Spleen (tissue), 11 donors: ENCODE results near the gene SUPT16H. TPM values are rescaled to one million over a fixed set of nuclear protein-coding genes. Genes with fewer than 3 reads are reported as not detected.
"Not testable (repeated sequence)": the region's sequence is repeated elsewhere in the genome, so short reads cannot be mapped to it uniquely, and the experiment has no call there.

ENCODE experiments used
- DNase-seq: peaks from one replicate; pipeline ENCODE4 v3.0.0-alpha.2; 2020
- H3K27ac ChIP-seq, 8 donors: fragments of 200-600 bp; sonication (generic) in 7 of 8; 1 replicate in 4 of 8; 2 replicates in 4 of 8; pipeline versions ENCODE4 v1.5.0 to v1.8.0; 2016 to 2021; ENCODE audit warnings: inconsistent platforms in 4 of 8, mild to moderate bottlenecking in 4 of 8, moderate library complexity in 1 of 8
- H3K27me3 ChIP-seq, 7 donors: fragments of 200-600 bp; sonication (generic) in 6 of 7; replicated peaks in 1 of 7; 1 replicate in 4 of 7; 2 replicates in 3 of 7; pipeline versions ENCODE4 v1.5.0 to v1.8.0; 2016 to 2021; ENCODE audit warnings: inconsistent platforms in 3 of 7, mild to moderate bottlenecking in 1 of 7
- H3K36me3 ChIP-seq, 6 donors: fragments of 200-600 bp; sonication (generic) in 5 of 6; 1 replicate in 4 of 6; 2 replicates in 2 of 6; pipeline versions ENCODE4 v1.5.0 to v1.8.0; 2016 to 2021; ENCODE audit warnings: inconsistent platforms in 2 of 6
- H3K4me1 ChIP-seq, 6 donors: fragments of 200-600 bp; sonication (generic) in 5 of 6; 1 replicate in 3 of 6; 2 replicates in 3 of 6; pipeline versions ENCODE4 v1.5.0 to v1.8.0; 2016 to 2021; ENCODE audit warnings: inconsistent platforms in 3 of 6
- H3K4me3 ChIP-seq, 8 donors: fragments of 200-600 bp; sonication (generic) in 7 of 8; 1 replicate in 4 of 8; 2 replicates in 4 of 8; pipeline versions ENCODE4 v1.5.0 to v1.8.0; 2016 to 2021; ENCODE audit warnings: inconsistent platforms in 4 of 8, mild to moderate bottlenecking in 4 of 8, moderate library complexity in 2 of 8
- H3K9me3 ChIP-seq, 8 donors: fragments of 200-600 bp; sonication (generic) in 7 of 8; 1 replicate in 4 of 8; 2 replicates in 4 of 8; pipeline versions ENCODE4 v1.5.0 to v1.8.0; 2016 to 2021; ENCODE audit warnings: inconsistent platforms in 4 of 8
- CTCF ChIP-seq, 11 experiments: fragments of 200-600 bp in 7 of 11; fragments of 450-650 bp in 4 of 11; sonication (generic) in 4 of 11; IDR thresholded peaks in 8 of 11; conservative IDR thresholded peaks in 3 of 11; 1 replicate in 7 of 11; 2 replicates in 4 of 11; pipeline versions ENCODE4 v1.4.0 to v1.8.0; 2016 to 2021; ENCODE audit warnings: antibody characterized with exemption in 11 of 11, inconsistent platforms in 4 of 11, mild to moderate bottlenecking in 1 of 11
- POLR2A ChIP-seq, 3 donors: fragments of 450-650 bp; IDR thresholded peaks; one replicate each; pipeline ENCODE4 v1.5.1; 2017; ENCODE audit warnings: antibody characterized with exemption in 3 of 3, mild to moderate bottlenecking in 1 of 3
- POLR2AphosphoS5 ChIP-seq, 3 donors: sonication (generic); formaldehyde crosslinking; IDR thresholded peaks; one replicate each; pipeline ENCODE4 v1.5.1; 2017; ENCODE audit warnings: antibody characterized with exemption in 3 of 3
- WGBS, 5 donors: extraction: QIAGEN DNeasy Blood & Tissue Kit in 3 of 5; methylation state at CpG; one replicate each; pipeline versions ENCODE4 v1.1.5 to v1.1.7; 2013 to 2018; 5-methylcytosine and 5-hydroxymethylcytosine counted together
- intact Hi-C: fragments of 100-400 bp; cut with DNase I; formaldehyde crosslinking; loops from one replicate; pipeline ENCODE4 v1.15.0; 2023; ENCODE audit warnings: low total_unique reads
- polyA plus RNA-seq, 3 donors: library from polyadenylated mRNA; stranded (reverse); fragments of 200-250 nt; gene quantifications; one replicate each; pipeline ENCODE4 v1.2.1, GENCODE V29; 2013
- total RNA-seq, 7 donors: library from RNA; depleted of rRNA in 3 of 7; stranded (reverse); fragments of >200 nt in 3 of 7; fragmentation: NEBNext Ultra II Directional in 4 of 7; extraction: Animal tissue kit (Norgen Biotek cat#: 25700) in 4 of 7; gene quantifications; one replicate each; pipeline versions ENCODE4 v1.1.0 to v1.2.1, GENCODE V29; 2016 to 2021
- donor health status: healthy with polysubstance abuse.
- donor health status: DM: no; HTN: no; CAD: no; lungs with moderate emphysema.
- donor health status: DM: no; HTN: no; CAD: no.
- donor health status: Bipolar disorder and iron deficiency.
- donor health status: healthy.
- donor health status: DM: no; HTN: no; CAD: no.
- donor health status: DM: yes; HTN: yes; CAD: no.

The SUPT16H gene
- total and polyA plus RNA-seq, 10 donors: 41.3 to 65.3 (median 55.9) TPM

DNA sequence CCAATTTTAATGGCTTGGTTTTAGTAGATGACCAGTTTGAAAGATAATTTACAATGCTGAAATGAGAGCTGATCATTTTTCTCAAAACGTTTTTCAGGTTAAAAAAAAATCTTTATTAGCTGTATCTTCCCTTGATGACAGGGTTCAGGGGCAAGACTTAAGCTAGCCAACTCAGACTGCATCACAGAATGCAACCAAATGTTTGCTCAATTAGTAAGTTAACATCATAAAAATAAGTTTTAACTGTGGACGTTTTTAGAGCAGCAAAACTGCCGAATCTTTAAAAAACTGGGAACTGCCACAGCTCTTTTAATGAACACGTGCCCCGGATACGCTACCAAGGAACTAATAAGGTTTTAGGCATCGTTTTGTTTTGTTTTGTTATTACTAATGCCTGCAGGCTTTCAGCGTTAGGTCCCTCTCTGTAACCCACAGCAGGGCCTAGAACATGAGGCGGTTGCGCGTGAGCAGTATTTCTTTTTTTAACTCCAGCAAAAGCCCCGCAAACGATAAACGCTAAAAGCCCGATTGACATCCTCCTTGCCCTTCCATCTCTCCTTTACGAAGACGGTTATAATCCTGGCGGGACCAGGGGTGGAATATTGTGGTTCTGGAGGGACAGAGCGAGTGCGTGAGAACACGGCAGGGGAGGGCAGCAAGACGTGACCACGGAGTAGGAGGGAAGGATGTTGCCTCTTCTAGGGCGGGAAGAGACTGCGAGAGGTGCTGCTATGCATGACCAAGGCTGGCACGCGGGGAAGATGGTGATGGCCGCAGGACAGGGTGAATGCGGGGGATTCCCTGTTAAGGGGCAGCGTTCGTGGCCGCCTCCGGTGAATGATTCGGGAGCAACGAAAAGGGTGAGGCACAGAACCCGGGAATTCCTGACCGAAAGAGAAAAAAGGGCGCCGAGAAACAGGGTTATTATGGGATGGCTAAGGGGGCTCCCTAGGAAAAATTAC is 652 bp downstream of the SUPT16H start:
- peak; percentile 88 for DNase-seq
- no peak for TF ChIP-seq POLR2AphosphoS5 (IDR thresholded peaks at IDR 0.05)
- TF ChIP-seq CTCF (IDR thresholded peaks at IDR 0.05 in 8 of 11, conservative IDR thresholded peaks at IDR 0.05 in 3 of 11): no peak
- TF ChIP-seq POLR2A (IDR thresholded peaks at IDR 0.05): no peak
- no peaks in the 10 kb centered on the region for H3K27me3 ChIP-seq
- H3K27ac ChIP-seq: peak overlapping the region; percentile 85 to 95 (median 90)
- peaks cover 0 to 34% (median 16%) of the 10 kb centered on the region in 6 donors for H3K36me3 ChIP-seq
- H3K4me3 ChIP-seq: peak overlapping the region; percentile 73 to 90 (median 82)
- H3K9me3 ChIP-seq: no peaks in the 10 kb centered on the region
- 0 to 1% (median 1%) methylated on average over 39 of the region's 39 CpGs for WGBS, 5 donors
- peaks cover 24 to 62% (median 53%) of the 10 kb centered on the region in 6 donors for H3K4me1 ChIP-seq
- intact Hi-C loops: loop anchor here (10.0 kb wide), 2 partner anchors 118 to 148 kb away; partner anchors contain the start of gene HNRNPC

DNA sequence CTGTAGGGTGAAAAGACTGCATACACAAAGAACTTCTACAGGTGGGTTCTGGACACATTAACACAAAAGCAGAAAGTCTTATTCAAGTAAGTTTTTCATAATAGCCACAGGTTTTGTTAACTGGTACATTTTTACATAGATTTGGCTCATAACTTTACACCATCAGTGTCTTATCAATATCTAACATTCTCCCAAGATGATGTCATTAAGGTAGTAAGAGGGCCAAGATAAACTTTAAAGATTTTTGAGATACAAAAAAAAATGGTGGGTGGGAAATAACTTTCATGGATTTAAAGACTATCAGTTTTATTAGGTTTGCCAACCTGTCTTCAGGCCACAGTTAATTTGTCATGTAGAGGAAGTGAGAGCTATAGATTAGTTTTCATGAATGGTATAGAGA is 1.7 kb downstream of the SUPT16H start:
- no peak overlapping the region for H3K27ac ChIP-seq
- intact Hi-C loops: loop anchor here (10.0 kb wide), 2 partner anchors 117 to 147 kb away; partner anchors contain the start of gene HNRNPC
- H3K27me3 ChIP-seq: no peaks in the 10 kb centered on the region
- H3K9me3 ChIP-seq: no peaks in the 10 kb centered on the region
- H3K4me3 ChIP-seq: no peak overlapping the region
- DNase-seq: no peak
- H3K36me3 ChIP-seq: peaks cover 0 to 34% (median 11%) of the 10 kb centered on the region in 6 donors
- peaks cover 24 to 66% (median 53%) of the 10 kb centered on the region in 6 donors for H3K4me1 ChIP-seq
- TF ChIP-seq CTCF (IDR thresholded peaks at IDR 0.05 in 8 of 11, conservative IDR thresholded peaks at IDR 0.05 in 3 of 11): no peak
- no peak for TF ChIP-seq POLR2A (IDR thresholded peaks at IDR 0.05)
- no peak for TF ChIP-seq POLR2AphosphoS5 (IDR thresholded peaks at IDR 0.05)

GRCh38 chr14:21379338-21379737 is 4.5 kb downstream of the SUPT16H start:
- H3K27me3 ChIP-seq: no peaks in the 10 kb centered on the region
- DNase-seq: no peak
- H3K9me3 ChIP-seq: no peaks in the 10 kb centered on the region
- WGBS, 5 donors: 88 to 92% (median 90%) methylated on average over 6 of the region's 6 CpGs
- no peak overlapping the region for H3K4me3 ChIP-seq
- TF ChIP-seq CTCF (IDR thresholded peaks at IDR 0.05 in 8 of 11, conservative IDR thresholded peaks at IDR 0.05 in 3 of 11) (no peak), POLR2AphosphoS5 (IDR thresholded peaks at IDR 0.05) (no peak), POLR2A (IDR thresholded peaks at IDR 0.05) (no peak)
- intact Hi-C loops: no loop called here
- H3K36me3 ChIP-seq: peaks cover 0 to 29% (median 2%) of the 10 kb centered on the region in 6 donors
- H3K4me1 ChIP-seq: peaks cover 16 to 63% (median 41%) of the 10 kb centered on the region in 6 donors
- no peak overlapping the region for H3K27ac ChIP-seq

- intact Hi-C loops: no loop called here
- Histone ChIP-seq H3K9me3 (no peaks in the 10 kb centered on the region), H3K27me3 (no peaks in the 10 kb centered on the region), H3K36me3 (peaks cover 3 to 75% (median 33%) of the 10 kb centered on the region in 6 donors), H3K4me1 (peaks cover 0 to 25% (median under 1%) of the 10 kb centered on the region in 6 donors), H3K27ac (no peak overlapping the region), H3K4me3 (no peak overlapping the region)
- WGBS, 5 donors: 88 to 100% (median 97%) methylated on average over 1 of the region's 1 CpG
- DNase-seq: no peak
- TF ChIP-seq POLR2AphosphoS5 (IDR thresholded peaks at IDR 0.05) (no peak), CTCF (IDR thresholded peaks at IDR 0.05 in 8 of 11, conservative IDR thresholded peaks at IDR 0.05 in 3 of 11) (no peak), POLR2A (IDR thresholded peaks at IDR 0.05) (no peak)
Measured at GRCh38 chr14:21373980-21374379, 9.8 kb downstream of the SUPT16H start.

GRCh38 chr14:21372814-21373213 is 11.0 kb downstream of the SUPT16H start:
- Histone ChIP-seq H3K4me1 (peaks cover 0 to 18% (median 0%) of the 10 kb centered on the region in 6 donors), H3K36me3 (peaks cover 3 to 86% (median 44%) of the 10 kb centered on the region in 6 donors)
- H3K4me3 ChIP-seq, DNase-seq, H3K9me3 ChIP-seq, H3K27me3 ChIP-seq, H3K27ac ChIP-seq, intact Hi-C loops: not testable (repeated sequence)
- 95 to 100% (median 100%) methylated on average over 1 of the region's 1 CpG for WGBS, 5 donors
